DND-41 (cell line): ENCODE results near the gene PDZD4.

Experiments
- ATAC-seq: fragments of 200-7000 bp; cut with Tn5 transposase; 3 replicates; pipeline ENCODE4 v1.9.1; 2021; ENCODE audit warnings: low read depth; ENCODE audit not compliant: insufficient read depth
- DNase-seq: peaks from one replicate; pipeline ENCODE4 v3.0.0-alpha.2; 2020
- H2AFZ ChIP-seq: 2 replicates; pipeline ENCODE4 v1.6.0; 2012; ENCODE audit warnings: low read depth, low read length
- H3K27ac ChIP-seq: 2 replicates; pipeline ENCODE4 v1.5.1; 2012; ENCODE audit warnings: low read length, inconsistent platforms
- H3K27me3 ChIP-seq: fragments of 200-600 bp; sonication (generic); 2 replicates; pipeline ENCODE4 v1.6.0; 2012; ENCODE audit warnings: low read length, mild to moderate bottlenecking, inconsistent platforms; ENCODE audit not compliant: insufficient read depth, poor library complexity
- H3K36me3 ChIP-seq: 2 replicates; pipeline ENCODE4 v1.5.1; 2012; ENCODE audit warnings: low read length, inconsistent platforms; ENCODE audit not compliant: insufficient read depth
- H3K4me1 ChIP-seq: 2 replicates; pipeline ENCODE4 v1.5.1; 2012; ENCODE audit warnings: mild to moderate bottlenecking, low read length; ENCODE audit not compliant: insufficient read depth
- H3K4me2 ChIP-seq: 2 replicates; pipeline ENCODE4 v1.6.0; 2012; ENCODE audit warnings: mild to moderate bottlenecking, moderate library complexity, low read length, inconsistent platforms; ENCODE audit not compliant: insufficient read depth
- H3K4me3 ChIP-seq, 2 experiments: fragments of 200-600 bp in 1 of 2; shearing (Covaris generic) in 1 of 2; 2 replicates each; pipeline ENCODE4 v1.5.1; 2012 to 2016; ENCODE audit warnings: inconsistent platforms in 2 of 2, low read length in 2 of 2, mild to moderate bottlenecking in 2 of 2, low read depth in 1 of 2, moderate library complexity in 1 of 2
- H3K79me2 ChIP-seq: 2 replicates; pipeline ENCODE4 v1.6.0; 2012; ENCODE audit warnings: low read length, inconsistent platforms; ENCODE audit not compliant: insufficient read depth
- H3K9ac ChIP-seq: 2 replicates; pipeline ENCODE4 v1.6.0; 2012; ENCODE audit warnings: low read depth, mild to moderate bottlenecking, inconsistent platforms, low read length, moderate library complexity
- H3K9me3 ChIP-seq: 2 replicates; pipeline ENCODE4 v1.5.1; 2012; ENCODE audit warnings: low read length, moderate library complexity, mild to moderate bottlenecking, inconsistent platforms; ENCODE audit not compliant: insufficient read depth, severe bottlenecking
- H4K20me1 ChIP-seq: 2 replicates; pipeline ENCODE4 v1.6.0; 2012; ENCODE audit warnings: low read length; ENCODE audit not compliant: insufficient read depth
- EZH2 ChIP-seq: IDR thresholded peaks from 3 replicates; pipeline ENCODE4 v1.6.1; 2012; ENCODE audit warnings: borderline replicate concordance, low read depth, mild to moderate bottlenecking, moderate library complexity, low read length, inconsistent platforms; ENCODE audit not compliant: severe bottlenecking
- TF ChIP-seq, protein P1 (sequence below): IDR thresholded peaks from 2 replicates; pipeline ENCODE4 v1.5.1; 2012; ENCODE audit warnings: borderline replicate concordance, low read length, moderate library complexity, mild to moderate bottlenecking; ENCODE audit not compliant: poor library complexity, severe bottlenecking; ENCODE audit errors: extremely low read depth

PDZD4 gene

DNA sequence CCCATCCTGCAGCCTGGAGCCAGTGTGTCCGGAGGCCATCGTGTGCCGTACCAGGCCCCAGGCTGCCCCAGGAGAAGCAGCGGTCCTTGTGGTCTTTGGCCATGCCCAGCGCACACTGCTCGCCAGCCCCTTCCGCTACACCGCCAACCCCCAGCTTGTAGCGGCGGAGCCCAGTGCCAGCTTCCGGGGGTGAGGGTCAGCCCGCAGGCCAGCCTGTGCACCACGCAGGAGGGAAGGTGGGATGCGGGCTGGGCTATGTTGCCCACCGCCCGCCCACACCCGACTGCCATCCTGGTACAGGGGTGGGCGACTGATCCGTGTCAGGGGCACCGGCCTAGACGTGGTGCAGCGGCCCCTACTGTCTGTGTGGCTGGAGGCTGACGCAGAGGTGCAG is 57.1 kb downstream of the PDZD4 start:
- H3K4me2 ChIP-seq, result no peak overlapping the region
- H3K4me1 ChIP-seq, result no peaks in the 10 kb centered on the region
- no peak overlapping the region for H3K9ac ChIP-seq
- H4K20me1 ChIP-seq, result no peaks in the 10 kb centered on the region
- H3K27ac ChIP-seq, result no peak overlapping the region
- TF ChIP-seq, protein P1, sequence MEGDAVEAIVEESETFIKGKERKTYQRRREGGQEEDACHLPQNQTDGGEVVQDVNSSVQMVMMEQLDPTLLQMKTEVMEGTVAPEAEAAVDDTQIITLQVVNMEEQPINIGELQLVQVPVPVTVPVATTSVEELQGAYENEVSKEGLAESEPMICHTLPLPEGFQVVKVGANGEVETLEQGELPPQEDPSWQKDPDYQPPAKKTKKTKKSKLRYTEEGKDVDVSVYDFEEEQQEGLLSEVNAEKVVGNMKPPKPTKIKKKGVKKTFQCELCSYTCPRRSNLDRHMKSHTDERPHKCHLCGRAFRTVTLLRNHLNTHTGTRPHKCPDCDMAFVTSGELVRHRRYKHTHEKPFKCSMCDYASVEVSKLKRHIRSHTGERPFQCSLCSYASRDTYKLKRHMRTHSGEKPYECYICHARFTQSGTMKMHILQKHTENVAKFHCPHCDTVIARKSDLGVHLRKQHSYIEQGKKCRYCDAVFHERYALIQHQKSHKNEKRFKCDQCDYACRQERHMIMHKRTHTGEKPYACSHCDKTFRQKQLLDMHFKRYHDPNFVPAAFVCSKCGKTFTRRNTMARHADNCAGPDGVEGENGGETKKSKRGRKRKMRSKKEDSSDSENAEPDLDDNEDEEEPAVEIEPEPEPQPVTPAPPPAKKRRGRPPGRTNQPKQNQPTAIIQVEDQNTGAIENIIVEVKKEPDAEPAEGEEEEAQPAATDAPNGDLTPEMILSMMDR, result no peak
- no peak for TF ChIP-seq EZH2
- H3K79me2 ChIP-seq, result no peaks in the 10 kb centered on the region
- ATAC-seq (no peak), DNase-seq (no peak)
- no peaks in the 10 kb centered on the region for H3K27me3 ChIP-seq
- H2AFZ ChIP-seq, result no peak overlapping the region
- H3K36me3 ChIP-seq, result no peaks in the 10 kb centered on the region
- H3K4me3 ChIP-seq, result no peak overlapping the region
- no peaks in the 10 kb centered on the region for H3K9me3 ChIP-seq

DNA sequence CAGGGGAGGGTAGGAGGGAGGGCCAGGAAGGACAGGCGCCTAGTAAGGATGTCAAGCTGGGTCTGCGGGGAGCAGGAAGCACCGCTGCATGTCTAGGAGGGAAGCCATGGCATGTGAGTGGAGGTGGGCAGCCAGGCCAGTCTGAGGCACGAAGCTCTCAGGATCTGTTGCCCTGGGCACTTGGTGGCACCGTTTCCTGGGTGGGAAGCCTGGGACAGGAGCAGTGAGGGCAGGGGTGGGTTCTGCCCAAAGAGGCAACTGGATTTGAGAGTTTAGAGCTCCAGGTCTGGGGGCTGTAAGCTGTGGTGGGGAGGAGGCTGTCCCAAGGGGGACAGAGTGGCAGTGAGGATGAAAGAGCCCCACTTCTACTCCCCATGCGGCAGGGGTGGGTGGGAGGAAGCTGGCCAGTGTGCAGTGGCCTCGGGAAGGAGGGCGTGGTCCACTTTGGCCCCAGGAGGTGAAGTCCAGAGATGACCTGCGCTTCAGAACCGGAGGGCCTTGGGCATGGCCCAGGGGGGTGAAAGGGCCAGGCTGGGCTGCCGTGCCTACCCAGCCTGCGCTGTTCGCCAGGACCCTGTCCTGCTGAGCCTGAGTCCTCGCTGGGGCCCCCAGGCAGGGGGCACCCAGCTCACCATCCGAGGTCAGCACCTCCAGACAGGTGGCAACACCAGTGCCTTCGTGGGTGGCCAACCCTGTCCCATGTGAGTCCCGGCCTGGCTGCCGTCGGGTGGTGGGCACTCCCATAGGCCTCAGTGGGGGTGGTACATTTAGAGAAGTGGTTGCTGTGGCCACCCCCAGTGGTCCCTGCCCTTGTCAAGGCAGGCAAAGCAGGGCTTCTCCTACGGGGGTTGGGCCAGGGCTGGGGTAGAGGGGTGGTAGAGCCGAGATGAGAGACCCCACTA is 57.8 kb downstream of the PDZD4 start:
- no peak for TF ChIP-seq EZH2
- TF ChIP-seq, protein P1, result no peak
- Histone ChIP-seq H3K4me3 (no peak overlapping the region), H4K20me1 (no peaks in the 10 kb centered on the region), H3K4me2 (no peak overlapping the region), H3K9me3 (no peaks in the 10 kb centered on the region), H3K27me3 (no peaks in the 10 kb centered on the region), H3K79me2 (no peaks in the 10 kb centered on the region), H3K36me3 (no peaks in the 10 kb centered on the region), H2AFZ (no peak overlapping the region), H3K27ac (no peak overlapping the region), H3K4me1 (no peaks in the 10 kb centered on the region), H3K9ac (no peak overlapping the region)
- DNase-seq, result no peak
- no peak for ATAC-seq

DNA sequence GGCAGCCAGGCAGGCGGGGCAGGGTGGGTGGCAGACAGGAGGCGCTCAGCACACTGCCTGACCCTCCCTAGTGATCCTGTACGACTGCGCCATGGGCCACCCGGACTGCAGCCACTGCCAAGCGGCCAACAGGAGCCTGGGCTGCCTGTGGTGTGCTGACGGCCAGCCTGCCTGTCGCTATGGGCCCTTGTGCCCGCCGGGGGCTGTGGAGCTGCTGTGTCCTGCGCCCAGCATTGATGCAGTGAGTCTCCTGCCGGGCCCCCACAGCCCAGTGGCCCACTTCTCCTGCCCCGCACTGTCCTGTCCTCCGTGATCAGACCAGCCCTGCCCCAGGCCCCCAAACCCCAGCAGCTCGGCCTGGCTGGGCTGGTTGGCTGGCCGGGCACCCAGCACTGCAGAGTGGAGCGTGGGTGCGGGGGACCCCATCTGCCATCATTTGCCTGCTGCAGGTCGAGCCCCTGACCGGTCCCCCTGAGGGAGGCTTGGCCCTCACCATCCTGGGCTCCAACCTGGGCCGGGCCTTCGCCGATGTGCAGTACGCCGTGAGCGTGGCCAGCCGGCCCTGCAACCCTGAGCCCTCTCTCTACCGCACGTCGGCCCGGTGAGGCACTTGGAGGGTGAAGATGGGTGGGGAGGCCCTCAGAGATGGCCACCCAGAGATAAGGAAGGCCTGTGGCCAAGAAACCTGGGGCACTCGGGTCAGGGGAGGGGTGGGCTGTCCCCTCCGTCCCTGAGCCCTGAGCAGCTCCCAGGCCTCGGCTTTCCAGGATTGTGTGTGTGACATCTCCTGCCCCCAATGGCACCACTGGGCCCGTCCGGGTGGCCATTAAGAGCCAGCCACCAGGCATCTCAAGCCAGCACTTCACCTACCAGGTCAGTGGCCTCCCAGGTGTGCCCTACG is 58.7 kb downstream of the PDZD4 start:
- no peak overlapping the region for H3K9ac ChIP-seq
- no peaks in the 10 kb centered on the region for H3K36me3 ChIP-seq

More for the DNA sequence above, 58.7 kb downstream of the PDZD4 start:
- H3K4me2 ChIP-seq, result no peak overlapping the region
- ATAC-seq, result no peak
- DNase-seq, result no peak
- H4K20me1 ChIP-seq, result no peaks in the 10 kb centered on the region
- no peaks in the 10 kb centered on the region for H3K27me3 ChIP-seq
- H3K27ac ChIP-seq, result no peak overlapping the region
- H3K9me3 ChIP-seq, result no peaks in the 10 kb centered on the region
- TF ChIP-seq EZH2, result no peak
- H2AFZ ChIP-seq, result no peak overlapping the region
- H3K4me3 ChIP-seq, result no peak overlapping the region
- peaks cover 8% of the 10 kb centered on the region for H3K4me1 ChIP-seq
- H3K79me2 ChIP-seq, result no peaks in the 10 kb centered on the region
